ENCODE results near the gene BST1.
"Not testable (repeated sequence)": the region's sequence is repeated elsewhere in the genome, so short reads cannot be mapped to it uniquely, and the experiment has no call there.

The BST1 gene

GRCh38 chr4:15753081-15753480 is 50.2 kb downstream of the BST1 start:
- no peak for DNase-seq

GRCh38 chr4:15753786-15754185 is 50.9 kb downstream of the BST1 start:
- no peak for DNase-seq

GRCh38 chr4:15754323-15754722 is 51.5 kb downstream of the BST1 start:
- no peak for DNase-seq

- no peak for DNase-seq
These were observed 52.7 kb downstream of the BST1 start for GRCh38 chr4:15755321-15756155.

- no peak for DNase-seq
These were observed 53.5 kb downstream of the BST1 start for GRCh38 chr4:15756361-15756861.

- DNase-seq, result no peak
These were observed 54.2 kb downstream of the BST1 start for GRCh38 chr4:15757054-15757453.

GRCh38 chr4:15758294-15758693 is 55.4 kb downstream of the BST1 start:
- DNase-seq, result no peak

GRCh38 chr4:15762460-15762859 is 59.6 kb downstream of the BST1 start:
- not testable (repeated sequence) for DNase-seq

- DNase-seq, result no peak
These were observed 62.5 kb downstream of the BST1 start for GRCh38 chr4:15765391-15765790.

GRCh38 chr4:15765910-15766697 is 63.2 kb downstream of the BST1 start:
- DNase-seq, result no peak

GRCh38 chr4:15766821-15767220 is 64.0 kb downstream of the BST1 start:
- no peak for DNase-seq

- DNase-seq, result no peak
These were observed 66.3 kb downstream of the BST1 start for GRCh38 chr4:15769202-15769601.

GRCh38 chr4:15771216-15772058 is 68.6 kb downstream of the BST1 start:
- no peak for DNase-seq

GRCh38 chr4:15774020-15774420 is 71.2 kb downstream of the BST1 start:
- DNase-seq, result no peak

GRCh38 chr4:15776871-15777648 is 74.2 kb downstream of the BST1 start:
- peak; percentile 59 for DNase-seq

GRCh38 chr4:15777697-15778288 is 74.9 kb downstream of the BST1 start:
- no peak for DNase-seq

- no peak for DNase-seq
These were observed 75.7 kb downstream of the BST1 start, which contains the start of gene CD38 for GRCh38 chr4:15778289-15779241. Gene CD38 (plus strand): TSS chr4:15778328. CDS start chr4:15778415, 87 bp downstream.

- peak; percentile 8 for DNase-seq
These were observed 76.4 kb downstream of the BST1 start for GRCh38 chr4:15779306-15779705.

- DNase-seq, result no peak
These were observed 76.9 kb downstream of the BST1 start for GRCh38 chr4:15779809-15780208.

- no peak for DNase-seq
These were observed 78.7 kb downstream of the BST1 start for GRCh38 chr4:15781427-15782095.

Measured in NCI-H524 treated with DMSO at 0.1 percent for 48 hours (cell line).